Measurements from ENCODE around the gene CD2. TPM values are rescaled to one million over a fixed set of nuclear protein-coding genes. Genes with fewer than 3 reads are reported as not detected.

CD2 gene
- total and polyA plus RNA-seq, 2 donors (not counting 1 experiment from before 2014, with no cell fraction given), result not detected

DNA sequence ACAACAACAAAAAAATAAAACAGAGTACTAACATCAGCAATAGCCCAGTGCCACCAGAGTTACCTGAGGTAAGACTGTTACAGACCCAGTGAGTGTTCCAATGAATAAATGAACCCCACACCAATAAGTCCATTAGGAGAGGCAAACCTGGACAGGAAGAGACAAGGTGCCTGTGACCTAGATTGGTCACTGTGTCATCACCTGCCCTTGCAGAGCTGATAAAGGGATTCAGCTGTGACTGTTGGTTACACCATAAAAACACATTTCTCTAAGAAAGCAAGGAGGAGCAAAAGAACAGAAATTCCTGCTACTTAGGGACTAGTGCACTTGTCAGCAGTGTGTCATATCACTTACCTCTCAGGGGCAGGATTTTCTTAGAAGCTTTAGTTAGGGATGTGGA lies 37.5 kb downstream of the CD2 start:
- H3K4me1 ChIP-seq (ENCODE audit: control insufficient read depth, extremely low read depth, insufficient read depth, low read length), result no peaks in the 10 kb centered on the region
- DNase-seq (ENCODE audit: low read depth in 2 of 2), result no peak
- no peak overlapping the region for H3K4me3 ChIP-seq (replicated peaks in 1 of 4; ENCODE audit: control extremely low read depth in 1 of 4, insufficient read depth in 1 of 4, low read depth in 3 of 4, low read length in 4 of 4)
- H3K4me2 ChIP-seq (ENCODE audit: extremely low read depth, insufficient read depth, low read length), result no peak overlapping the region
- H3K27ac ChIP-seq (ENCODE audit: insufficient read depth, low read length), result no peak overlapping the region
- H3K27me3 ChIP-seq (ENCODE audit: control insufficient read depth, insufficient read depth, low read length), result no peaks in the 10 kb centered on the region
- no peak overlapping the region for H2AFZ ChIP-seq (ENCODE audit: low read length)
- no peak for TF ChIP-seq EZH2 (IDR thresholded peaks at IDR 0.05; ENCODE audit: low read length, missing control alignments)
- no peak for TF ChIP-seq CTCF (conservative IDR thresholded peaks at IDR 0.05 in 1 of 2, IDR thresholded peaks at IDR 0.05 in 1 of 2; ENCODE audit: low read depth in 1 of 2, low read length in 2 of 2)
- no peak overlapping the region for H3K9ac ChIP-seq (ENCODE audit: insufficient read depth, low read length)
- H3K79me2 ChIP-seq (ENCODE audit: control insufficient read depth, insufficient read depth, low read length), result no peaks in the 10 kb centered on the region
- H4K20me1 ChIP-seq (ENCODE audit: control insufficient read depth, extremely low read depth, insufficient read depth, low read length), result no peaks in the 10 kb centered on the region
- no peaks in the 10 kb centered on the region for H3K36me3 ChIP-seq (ENCODE audit: control insufficient read depth, insufficient read depth, low read length)
- H3K9me3 ChIP-seq (ENCODE audit: control insufficient read depth, insufficient read depth, low read depth, low read length), result no peaks in the 10 kb centered on the region

GRCh38 chr1:116793357-116793935 lies 39.2 kb downstream of the CD2 start:
- Histone ChIP-seq H3K27ac (ENCODE audit: insufficient read depth, low read length) (no peak overlapping the region), H3K4me2 (ENCODE audit: extremely low read depth, insufficient read depth, low read length) (no peak overlapping the region), H3K79me2 (ENCODE audit: control insufficient read depth, insufficient read depth, low read length) (no peaks in the 10 kb centered on the region), H2AFZ (ENCODE audit: low read length) (no peak overlapping the region), H3K4me1 (ENCODE audit: control insufficient read depth, extremely low read depth, insufficient read depth, low read length) (no peaks in the 10 kb centered on the region), H4K20me1 (ENCODE audit: control insufficient read depth, extremely low read depth, insufficient read depth, low read length) (no peaks in the 10 kb centered on the region), H3K9me3 (ENCODE audit: control insufficient read depth, insufficient read depth, low read depth, low read length) (no peaks in the 10 kb centered on the region), H3K4me3 (replicated peaks in 1 of 4; ENCODE audit: control extremely low read depth in 1 of 4, insufficient read depth in 1 of 4, low read depth in 3 of 4, low read length in 4 of 4) (no peak overlapping the region), H3K9ac (ENCODE audit: insufficient read depth, low read length) (no peak overlapping the region), H3K27me3 (ENCODE audit: control insufficient read depth, insufficient read depth, low read length) (no peaks in the 10 kb centered on the region), H3K36me3 (ENCODE audit: control insufficient read depth, insufficient read depth, low read length) (no peaks in the 10 kb centered on the region)
- DNase-seq (ENCODE audit: low read depth in 2 of 2), result no peak
- TF ChIP-seq CTCF (conservative IDR thresholded peaks at IDR 0.05 in 1 of 2, IDR thresholded peaks at IDR 0.05 in 1 of 2; ENCODE audit: low read depth in 1 of 2, low read length in 2 of 2) (no peak), EZH2 (IDR thresholded peaks at IDR 0.05; ENCODE audit: low read length, missing control alignments) (no peak)

GRCh38 chr1:116794371-116794770 lies 40.1 kb downstream of the CD2 start:
- no peak for DNase-seq (ENCODE audit: low read depth in 2 of 2)
- no peak overlapping the region for H3K9ac ChIP-seq (ENCODE audit: insufficient read depth, low read length)
- H3K4me1 ChIP-seq (ENCODE audit: control insufficient read depth, extremely low read depth, insufficient read depth, low read length), result no peaks in the 10 kb centered on the region
- no peaks in the 10 kb centered on the region for H3K9me3 ChIP-seq (ENCODE audit: control insufficient read depth, insufficient read depth, low read depth, low read length)
- H3K27ac ChIP-seq (ENCODE audit: insufficient read depth, low read length), result no peak overlapping the region
- H3K36me3 ChIP-seq (ENCODE audit: control insufficient read depth, insufficient read depth, low read length), result no peaks in the 10 kb centered on the region
- TF ChIP-seq EZH2 (IDR thresholded peaks at IDR 0.05; ENCODE audit: low read length, missing control alignments), result no peak
- no peak for TF ChIP-seq CTCF (conservative IDR thresholded peaks at IDR 0.05 in 1 of 2, IDR thresholded peaks at IDR 0.05 in 1 of 2; ENCODE audit: low read depth in 1 of 2, low read length in 2 of 2)
- H3K79me2 ChIP-seq (ENCODE audit: control insufficient read depth, insufficient read depth, low read length), result no peaks in the 10 kb centered on the region
- H3K4me2 ChIP-seq (ENCODE audit: extremely low read depth, insufficient read depth, low read length), result no peak overlapping the region
- H3K4me3 ChIP-seq (replicated peaks in 1 of 4; ENCODE audit: control extremely low read depth in 1 of 4, insufficient read depth in 1 of 4, low read depth in 3 of 4, low read length in 4 of 4), result no peak overlapping the region
- no peak overlapping the region for H2AFZ ChIP-seq (ENCODE audit: low read length)
- no peaks in the 10 kb centered on the region for H4K20me1 ChIP-seq (ENCODE audit: control insufficient read depth, extremely low read depth, insufficient read depth, low read length)
- H3K27me3 ChIP-seq (ENCODE audit: control insufficient read depth, insufficient read depth, low read length), result no peaks in the 10 kb centered on the region

All from fibroblast of lung (primary cell).